ENCODE measurements around the gene ALPK1. TPM values are rescaled to one million over a fixed set of nuclear protein-coding genes. Genes with fewer than 3 reads are reported as not detected.

Gene ALPK1
- total RNA-seq (2012; rRNA removed) (7.9 and 8.6 TPM in 2 replicates), polyA plus RNA-seq (2012; rRNA removed) (2.8 and 3.3 TPM in 2 replicates), Bru-seq, nascent RNA (percentile 66 among the genes with signal in this experiment), BruChase-seq, experiment 1, labeled RNA remaining after a 6-hour chase (percentile 60 among the genes with signal in this experiment), BruChase-seq, experiment 2, labeled RNA remaining after a 2-hour chase (percentile 63 among the genes with signal in this experiment)
- polyA plus RNA-seq (2012; cell fraction: cytosol; rRNA removed) = 0.93 and 1.1 TPM in 2 replicates
- 2.7 and 11.5 TPM in 2 replicates for polyA plus RNA-seq (2012; cell fraction: nucleus; rRNA removed; ENCODE audit: low replicate concordance)
- long read RNA-seq, full-length matches to known transcripts = 5 of 16 reads
- long read RNA-seq, partial matches to known transcripts = 7 of 16 reads
- long read RNA-seq, other reads (novel, unspliced or antisense) = 4 of 16 reads

DNA sequence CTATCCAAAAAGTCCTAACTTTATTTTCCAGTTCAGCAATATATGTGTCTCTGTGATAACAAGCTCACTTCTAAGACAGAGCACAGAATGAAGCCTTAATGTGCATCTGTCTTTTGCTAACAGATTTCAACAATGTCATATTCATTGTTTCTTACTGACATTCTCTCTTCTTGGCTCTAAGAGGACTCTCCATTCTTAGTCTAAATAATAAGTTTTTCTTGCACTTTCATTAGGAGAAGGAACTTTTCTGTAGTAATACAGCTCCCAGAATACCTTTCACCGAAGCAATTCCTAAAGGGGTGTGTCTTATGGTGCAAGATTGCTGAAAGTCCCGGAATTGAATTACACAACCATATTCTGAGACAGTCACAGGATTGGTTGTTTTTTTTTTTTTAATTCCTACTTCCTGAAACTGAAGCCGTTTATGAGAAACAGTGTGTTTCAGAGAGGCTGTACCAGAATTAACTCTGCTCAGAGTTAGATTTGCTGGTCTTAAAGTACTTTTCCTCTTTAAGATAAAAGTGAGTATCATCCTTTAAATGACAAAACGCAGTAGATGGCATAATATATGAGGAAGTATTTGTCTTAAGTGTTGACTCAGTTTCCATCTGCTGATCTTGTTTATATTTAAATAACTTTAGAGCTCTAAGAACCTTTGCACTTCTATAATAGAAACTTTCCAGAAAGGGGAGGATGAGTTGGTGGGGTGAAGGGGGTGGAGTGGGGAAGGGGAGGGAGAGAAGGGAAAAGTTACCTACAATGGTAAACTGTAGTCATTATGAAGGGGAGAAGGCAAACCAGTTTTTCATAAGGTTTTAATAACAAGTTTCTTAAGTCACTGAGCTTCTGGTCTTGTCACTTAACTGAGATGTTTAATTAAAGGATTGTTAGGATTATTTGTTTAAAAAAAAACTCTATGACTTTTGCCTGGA is at the start of gene ALPK1:
ALPK1 (plus strand) TSS at position 421 of the 932 bp plus-strand sequence.
- no peak within 1 kb of the TSS for H2AK9ac ChIP-seq (replicated peaks; ENCODE audit: low read depth, low read length, poor library complexity)
- 0 out of 3 replicates have a peak within 1 kb of the TSS, but pooled peaks have one; percentile 27 for H2BK15ac ChIP-seq (ENCODE audit: low read depth, low read length)
- TF ChIP-seq MAFK (IDR thresholded peaks at IDR 0.05; ENCODE audit: low read depth, low read length) = no peak
- peak; percentile 47; the same call in 1 of the 2 replicates for TF ChIP-seq POLR2A (IDR thresholded peaks at IDR 0.05; ENCODE audit: low read depth, low read length)
- peak; percentile 98 for TF ChIP-seq CEBPB (IDR thresholded peaks at IDR 0.05; ENCODE audit: low read depth, low read length)
- no peak within 1 kb of the TSS; the same call in 1 of the 2 replicates for H3K56ac ChIP-seq (ENCODE audit: extremely low read depth, insufficient read depth, low read length)
- H3K4ac ChIP-seq (ENCODE audit: low read depth, low read length) = peak within 1 kb of the TSS; percentile 74
- peak within 1 kb of the TSS; percentile 96; the same call in 1 of the 2 replicates for H3K27ac ChIP-seq (ENCODE audit: insufficient read depth, low read length)
- H4K91ac ChIP-seq (ENCODE audit: insufficient read depth, low read depth, low read length) = peak within 1 kb of the TSS; percentile 60; the same call in 1 of the 2 replicates
- intact Hi-C loops (cut with micrococcal nuclease) = no loop called here
- peak within 1 kb of the TSS; percentile 59 for H3K4me3 ChIP-seq (ENCODE audit: insufficient read depth, low read depth, low read length)
- H3K9me3 ChIP-seq (ENCODE audit: control insufficient read depth, insufficient read depth, low read length) = no peaks in the 10 kb centered on the region
- no peak within 1 kb of the TSS for H2AFZ ChIP-seq (replicated peaks; ENCODE audit: low read length, poor library complexity)
- H2BK5ac ChIP-seq (ENCODE audit: low read depth, low read length, poor library complexity, severe bottlenecking) = peak within 1 kb of the TSS; percentile 99
- DNase-seq (peak; percentile 94), ATAC-seq (ENCODE audit: low read depth) (peak; percentile 97)
- H4K8ac ChIP-seq (ENCODE audit: low read depth in 2 of 2, low read length in 2 of 2) = peak within 1 kb of the TSS; percentile 80 to 93
- H3K27me3 ChIP-seq (ENCODE audit: control insufficient read depth, insufficient read depth, low read length) = no peaks in the 10 kb centered on the region
- no peaks in the 10 kb centered on the region for H3K9me1 ChIP-seq (ENCODE audit: insufficient read depth, low read length)
- dilution Hi-C loops (cut with HindIII; ENCODE audit: low sequenced_read_pairs, unreplicated experiment) = no loop called here
- ChIA-PET CTCF (interaction anchor here (0.6 to 2.1 kb wide), 4 partner anchors 9 to 134 kb away, joined by 3 to 5 read pairs (median 4); no protein-coding TSS in a partner anchor), POLR2A (ENCODE audit: unreplicated experiment) (interaction anchor here (1.0 kb wide), 1 partner anchor 13 kb away, joined by 6 read pairs; no protein-coding TSS in a partner anchor)
- no CpG with 5 or more reads among the region's 4 CpGs for WGBS, 2 experiments (ENCODE audit: extremely low coverage in 2 of 2, insufficient read length in 1 of 2)
- BruUV-seq (replicated peaks) = no TSS peak
- peak within 1 kb of the TSS; percentile 69 for H2BK20ac ChIP-seq (ENCODE audit: low read depth, low read length)
- no peaks in the 10 kb centered on the region for H4K20me1 ChIP-seq (ENCODE audit: insufficient read depth, low read length)
- no peaks in the 10 kb centered on the region for H3K4me1 ChIP-seq (ENCODE audit: control insufficient read depth, insufficient read depth, low read length)
- peak within 1 kb of the TSS; percentile 92 for H4K5ac ChIP-seq (ENCODE audit: low read depth, low read length)
- H3K18ac ChIP-seq (ENCODE audit: low read depth, low read length) = peak within 1 kb of the TSS; percentile 99
- peaks cover 0 to 8% of the 10 kb centered on the region in 2 experiments; a peak in 1 of 4 replicates for H3K79me1 ChIP-seq (ENCODE audit: low read depth in 1 of 2, low read length in 2 of 2)
- H3K23ac ChIP-seq (ENCODE audit: low read depth, low read length) = peak within 1 kb of the TSS; percentile 75; the same call in 1 of the 2 replicates
- no peak within 1 kb of the TSS for H2AK5ac ChIP-seq (ENCODE audit: low read depth, low read length)
- in situ Hi-C loops (cut with MboI; ENCODE audit: low sequenced_read_pairs) = no loop called here
- H3K36me3 ChIP-seq (ENCODE audit: control insufficient read depth, insufficient read depth, low read length) = no peaks in the 10 kb centered on the region
- H2BK120ac ChIP-seq (ENCODE audit: low read depth, low read length) = peak within 1 kb of the TSS; percentile 28; the same call in 1 of the 2 replicates
- peak within 1 kb of the TSS; percentile 98 for H3K4me2 ChIP-seq (ENCODE audit: low read depth, low read length)
- H3K9ac ChIP-seq (ENCODE audit: low read depth, low read length) = peak within 1 kb of the TSS; percentile 95
- H3K14ac ChIP-seq (replicated peaks; ENCODE audit: low read depth, low read length) = peak within 1 kb of the TSS; percentile 65
